CD4-positive, alpha-beta T cell treated with Interleukin-6 at 100 ng/mL for 8 hours (primary cell): ENCODE results near the gene CETN1.

Source experiments
- DNase-seq: peaks from one replicate; pipeline ENCODE4 v3.0.0-alpha.2; 2020; ENCODE audit warnings: mixed read lengths, low spot score

The CETN1 gene

GRCh38 chr18:623761-624620 lies 43.8 kb downstream of the CETN1 start:
- DNase-seq = peak; percentile 39

GRCh38 chr18:627231-627630 lies 47.1 kb downstream of the CETN1 start:
- DNase-seq = no peak

- DNase-seq = no peak
These were observed 49.3 kb downstream of the CETN1 start for GRCh38 chr18:629269-630150.

- DNase-seq = no peak
These were observed 51.4 kb downstream of the CETN1 start for GRCh38 chr18:631560-631959.
